Endothelial cell of umbilical vein (primary cell): Measurements from ENCODE around the gene IZUMO2. TPM values are rescaled to one million over a fixed set of nuclear protein-coding genes. Genes with fewer than 3 reads are reported as not detected.

Experiments
- BruUV-seq: library from RNA; stranded (reverse); fragments of 400-500 nt; replicated peaks from 2 replicates; lab custom pipeline; 2021; lab: Mats Ljungman, UMichigan
- CTCF ChIA-PET: fragments of 300-600, 350-600 bp; sonication (Branson Sonifier 250); formaldehyde crosslinking; loops from one replicate; lab custom pipeline; 2021; ENCODE audit warnings: antibody characterized with exemption, inconsistent platforms; lab: Charles Lee
- POLR2A ChIA-PET: fragments of 300-600, 350-600 bp; sonication (Branson Sonifier 250); formaldehyde crosslinking; loops from one replicate; lab custom pipeline; 2021; ENCODE audit warnings: antibody characterized with exemption, inconsistent platforms; lab: Charles Lee
- DNase-seq: peaks from one replicate; pipeline ENCODE4 v3.0.0-alpha.2; 2011; ENCODE audit warnings: low read depth, low spot score
- FAIRE-seq: peaks from 2 replicates; lab custom pipeline; 2011; peaks lifted over from hg19 to GRCh38; lab: Jason Lieb, UNC
- H2AFZ ChIP-seq: 2 replicates; pipeline ENCODE4 v1.6.0; 2012; ENCODE audit warnings: low read depth, low read length, control low read depth, inconsistent platforms
- H3K27ac ChIP-seq: 2 replicates; pipeline ENCODE4 v1.5.1; 2011; ENCODE audit warnings: low read depth, mild to moderate bottlenecking, control low read depth, low read length, moderate library complexity; ENCODE audit not compliant: insufficient read depth
- H3K27me3 ChIP-seq, 2 experiments: 2 replicates each; pipeline versions ENCODE4 v1.6.0 to v1.6.1; 2011; ENCODE audit warnings: low read length in 2 of 2, mixed read lengths in 1 of 2; ENCODE audit not compliant: control insufficient read depth in 2 of 2, insufficient read depth in 2 of 2
- H3K36me3 ChIP-seq, 2 experiments: 2 replicates in 1 of 2; 3 replicates in 1 of 2; pipeline ENCODE4 v1.5.1; 2011; ENCODE audit warnings: low read length in 2 of 2, mild to moderate bottlenecking in 1 of 2, moderate library complexity in 1 of 2; ENCODE audit not compliant: control insufficient read depth in 2 of 2, insufficient read depth in 2 of 2; ENCODE audit errors: extremely low read depth in 1 of 2
- H3K4me1 ChIP-seq: 3 replicates; pipeline ENCODE4 v1.5.1; 2011; ENCODE audit warnings: mild to moderate bottlenecking, low read length; ENCODE audit not compliant: control insufficient read depth, insufficient read depth; ENCODE audit errors: extremely low read depth
- H3K4me2 ChIP-seq: 2 replicates; pipeline ENCODE4 v1.6.1; 2011; ENCODE audit warnings: low read length, control low read depth, mixed read lengths; ENCODE audit not compliant: insufficient read depth
- H3K4me3 ChIP-seq, 3 experiments: fragments of 200-600 bp in 1 of 3; sonication (generic), shearing (Covaris generic) in 1 of 3; replicated peaks in 1 of 3; 2 replicates each; pipeline ENCODE4 v1.5.1; 2011 to 2016; ENCODE audit warnings: control low read depth in 3 of 3, low read length in 3 of 3, mild to moderate bottlenecking in 2 of 3, inconsistent platforms in 1 of 3, low read depth in 1 of 3, moderate library complexity in 1 of 3; ENCODE audit not compliant: insufficient read depth in 1 of 3
- H3K79me2 ChIP-seq: 2 replicates; pipeline ENCODE4 v1.6.0; 2012; ENCODE audit warnings: low read length, inconsistent platforms; ENCODE audit not compliant: control insufficient read depth, insufficient read depth
- H3K9ac ChIP-seq: replicated peaks from 2 replicates; pipeline ENCODE3; 2011; ENCODE audit warnings: low read length, control low read depth; ENCODE audit not compliant: insufficient read depth; ENCODE audit errors: extremely low read depth
- H3K9me1 ChIP-seq: replicated peaks from 3 replicates; pipeline ENCODE4 v1.6.0; 2011; ENCODE audit warnings: mild to moderate bottlenecking, low read length; ENCODE audit not compliant: control insufficient read depth, insufficient read depth; ENCODE audit errors: extremely low read depth
- H3K9me3 ChIP-seq: replicated peaks from 2 replicates; pipeline ENCODE4 v1.5.1; 2012; ENCODE audit warnings: low read length, inconsistent platforms; ENCODE audit not compliant: control insufficient read depth, insufficient read depth
- H4K20me1 ChIP-seq: replicated peaks from 2 replicates; pipeline ENCODE3; 2011; ENCODE audit warnings: mild to moderate bottlenecking, low read length; ENCODE audit not compliant: control insufficient read depth, insufficient read depth; ENCODE audit errors: extremely low read depth
- CTCF ChIP-seq, 2 donors: IDR thresholded peaks; 1 replicate in 1 of 2; 2 replicates in 1 of 2; pipeline ENCODE4 v1.5.1; 2011; ENCODE audit warnings: low read length in 2 of 2, mild to moderate bottlenecking in 2 of 2, moderate library complexity in 2 of 2, control low read depth in 1 of 2, inconsistent platforms in 1 of 2, low read depth in 1 of 2; ENCODE audit not compliant: insufficient read depth in 1 of 2; ENCODE audit errors: extremely low read depth in 1 of 2
- EZH2 ChIP-seq: IDR thresholded peaks from 2 replicates; pipeline ENCODE4 v1.6.1; 2012; ENCODE audit warnings: borderline replicate concordance, low read depth, mild to moderate bottlenecking, moderate library complexity, low read length, inconsistent platforms; ENCODE audit not compliant: severe bottlenecking
- FOS ChIP-seq: IDR thresholded peaks from 2 replicates; pipeline ENCODE4 v1.6.1; 2011; ENCODE audit warnings: mild to moderate bottlenecking, low read length, moderate library complexity, borderline replicate concordance; ENCODE audit not compliant: insufficient read depth
- GATA2 ChIP-seq: IDR thresholded peaks from 2 replicates; pipeline ENCODE4 v1.7.0; 2011; ENCODE audit warnings: low read depth, mild to moderate bottlenecking, moderate library complexity, mixed read lengths, low read length; ENCODE audit not compliant: insufficient read length, insufficient read depth
- JUN ChIP-seq: IDR thresholded peaks from 2 replicates; pipeline ENCODE4 v1.6.1; 2011; ENCODE audit warnings: borderline replicate concordance, low read depth; ENCODE audit not compliant: insufficient read length, insufficient read depth
- MAX ChIP-seq: IDR thresholded peaks from 2 replicates; pipeline ENCODE4 v1.6.1; 2011; ENCODE audit not compliant: insufficient read depth, insufficient read length
- MYC ChIP-seq: IDR thresholded peaks from one replicate; pipeline ENCODE4 v1.6.1; 2011; ENCODE audit warnings: mild to moderate bottlenecking, low read depth, low read length
- POLR2A ChIP-seq: IDR thresholded peaks from 2 replicates; pipeline ENCODE4 v1.6.1; 2012; ENCODE audit warnings: low read depth, mild to moderate bottlenecking, control low read depth, low read length
- POLR2AphosphoS5 ChIP-seq: IDR thresholded peaks from 2 replicates; pipeline ENCODE4 v1.6.1; 2012; ENCODE audit warnings: low read depth, mild to moderate bottlenecking, control low read depth, low read length, moderate library complexity; ENCODE audit not compliant: insufficient read depth
- dilution Hi-C: fragments of 300-500 bp; cut with MboI; formaldehyde crosslinking; loops from one replicate; pipeline ENCODE4 v1.15.0; 2019; ENCODE audit warnings: low sequenced_read_pairs; ENCODE audit not compliant: extremely low pct_ligation_motif_present
- intact Hi-C: fragments of 100-400 bp; cut with micrococcal nuclease; formaldehyde crosslinking; loops from one replicate; pipeline ENCODE4 v1.10.0; 2022
- polyA plus RNA-seq, 4 experiments: library from polyadenylated mRNA; depleted of rRNA in 3 of 4; stranded (reverse) in 3 of 4; unstranded in 1 of 4; fragments of >200 nt; gene quantifications; 2 replicates each; pipeline versions ENCODE4 v1.2.1 to v1.2.3, GENCODE V29; 2011 to 2012; ENCODE audit warnings: missing spikeins in 1 of 4
- total RNA-seq: library from RNA; stranded (reverse); gene quantifications from 2 replicates; pipeline ENCODE4 v1.2.3, GENCODE V29; 2021

The IZUMO2 gene
- total and polyA plus RNA-seq, 2 donors (not counting 3 experiments of a cell fraction or from before 2014, with no cell fraction given), result not detected

- H3K4me2 ChIP-seq, result no peak overlapping the region
- H3K27ac ChIP-seq, result no peak overlapping the region
- no peaks in the 10 kb centered on the region for H3K9me1 ChIP-seq
- DNase-seq (no peak), FAIRE-seq (no peak)
- H3K9ac ChIP-seq, result no peak overlapping the region
- no peak overlapping the region for H2AFZ ChIP-seq
- no peaks in the 10 kb centered on the region for H3K9me3 ChIP-seq
- no peaks in the 10 kb centered on the region for H3K36me3 ChIP-seq
- BruUV-seq, result no TSS peak
- no peaks in the 10 kb centered on the region for H3K27me3 ChIP-seq
- CTCF ChIA-PET, result no interaction called here
- no peaks in the 10 kb centered on the region for H3K79me2 ChIP-seq
- intact Hi-C loops, result no loop called here
- dilution Hi-C loops, result no loop called here
- no peaks in the 10 kb centered on the region for H4K20me1 ChIP-seq
- H3K4me1 ChIP-seq, result no peaks in the 10 kb centered on the region
- TF ChIP-seq CTCF (IDR thresholded peaks at IDR 0.05; ENCODE audit: extremely low read depth in 1 of 2, insufficient read depth in 1 of 2, low read depth in 1 of 2, low read length in 2 of 2) (no peak), FOS (no peak), EZH2 (no peak)
- POLR2A ChIA-PET, result no interaction called here
- H3K4me3 ChIP-seq, result no peak overlapping the region
Observed at GRCh38 chr19:50187937-50188336, 24.9 kb upstream of the IZUMO2 start.

- Histone ChIP-seq H4K20me1 (no peaks in the 10 kb centered on the region), H3K4me2 (no peak overlapping the region), H3K79me2 (no peaks in the 10 kb centered on the region), H3K36me3 (no peaks in the 10 kb centered on the region), H3K9me3 (no peaks in the 10 kb centered on the region), H2AFZ (no peak overlapping the region), H3K27ac (no peak overlapping the region), H3K4me1 (no peaks in the 10 kb centered on the region), H3K4me3 (no peak overlapping the region), H3K9ac (no peak overlapping the region), H3K27me3 (no peaks in the 10 kb centered on the region), H3K9me1 (no peaks in the 10 kb centered on the region)
- TF ChIP-seq MAX, result no peak
- TF ChIP-seq EZH2, result no peak
- no peak for TF ChIP-seq GATA2
- TF ChIP-seq POLR2A, result no peak
- TF ChIP-seq POLR2AphosphoS5, result no peak
- TF ChIP-seq JUN, result no peak
- no peak for TF ChIP-seq MYC
- TF ChIP-seq CTCF (IDR thresholded peaks at IDR 0.05; ENCODE audit: extremely low read depth in 1 of 2, insufficient read depth in 1 of 2, low read depth in 1 of 2, low read length in 2 of 2), result no peak
- ChIA-PET CTCF (no interaction called here), POLR2A (no interaction called here)
- intact Hi-C loops (no loop called here), dilution Hi-C loops (no loop called here)
- FAIRE-seq, result no peak
- DNase-seq, result no peak
- BruUV-seq, result no TSS peak
Observed at GRCh38 chr19:50184196-50184595, 21.1 kb upstream of the IZUMO2 start.
